Caco-2 (cell line): ENCODE data around the gene GRB14. TPM values are rescaled to one million over a fixed set of nuclear protein-coding genes. Genes with fewer than 3 reads are reported as not detected.

ENCODE experiments used
- BruUV-seq: library from RNA; stranded (reverse); fragments of 400-500 nt; replicated peaks from 2 replicates; lab custom pipeline; 2021; lab: Mats Ljungman, UMichigan
- CTCF ChIA-PET: fragments of 300-600 bp; sonication (Branson Sonifier 250); formaldehyde crosslinking; loops from one replicate; lab custom pipeline; 2022; ENCODE audit warnings: antibody characterized with exemption; lab: Charles Lee
- POLR2A ChIA-PET: fragments of 300-600 bp; sonication (Branson Sonifier 250); formaldehyde crosslinking; loops from one replicate; lab custom pipeline; 2022; ENCODE audit warnings: antibody characterized with exemption; lab: Charles Lee
- DNase-seq, 2 experiments: peaks; one replicate each; pipeline versions ENCODE4 v3.0.0 to v3.0.0-alpha.2; 2020 to 2022
- H3K27me3 ChIP-seq: replicated peaks from 2 replicates; pipeline ENCODE4 v1.6.0; 2011; ENCODE audit warnings: low read length; ENCODE audit not compliant: control insufficient read depth, insufficient read depth
- H3K36me3 ChIP-seq: 2 replicates; pipeline ENCODE4 v1.5.1; 2011; ENCODE audit warnings: low read length; ENCODE audit not compliant: control insufficient read depth, insufficient read depth
- H3K4me1 ChIP-seq: fragments of 250-450 bp; sonication (Bioruptor Pico); 2 replicates; pipeline ENCODE4 v1.5.1; 2020; ENCODE audit warnings: mild to moderate bottlenecking
- H3K4me3 ChIP-seq: 2 replicates; pipeline ENCODE4 v1.5.1; 2011; ENCODE audit warnings: low read depth, mild to moderate bottlenecking, control low read depth, low read length
- H3K9me3 ChIP-seq: fragments of 250-450 bp; sonication (Bioruptor Pico); 2 replicates; pipeline ENCODE4 v1.5.1; 2020; ENCODE audit warnings: mild to moderate bottlenecking, moderate library complexity
- H3K27ac Mint-ChIP-seq: one replicate; pipeline ENCODE4 v1.8.0; 2022; ENCODE audit warnings: mixed read lengths; ENCODE audit not compliant: unreplicated experiment
- H3K27me3 Mint-ChIP-seq: one replicate; pipeline ENCODE4 v1.8.0; 2022; ENCODE audit warnings: mixed read lengths; ENCODE audit not compliant: insufficient read depth, unreplicated experiment
- H3K36me3 Mint-ChIP-seq: one replicate; pipeline ENCODE4 v1.8.0; 2022; ENCODE audit warnings: mild to moderate bottlenecking, mixed read lengths; ENCODE audit not compliant: insufficient read depth, unreplicated experiment
- H3K4me1 Mint-ChIP-seq: one replicate; pipeline ENCODE4 v1.8.0; 2022; ENCODE audit warnings: low read depth, mixed read lengths; ENCODE audit not compliant: unreplicated experiment
- H3K4me3 Mint-ChIP-seq: one replicate; pipeline ENCODE4 v1.8.0; 2022; ENCODE audit warnings: mild to moderate bottlenecking, moderate library complexity, mixed read lengths; ENCODE audit not compliant: unreplicated experiment
- H3K9me3 Mint-ChIP-seq: one replicate; pipeline ENCODE4 v1.8.0; 2022; ENCODE audit warnings: mixed read lengths; ENCODE audit not compliant: unreplicated experiment
- intact Hi-C: fragments of 100-400 bp; cut with micrococcal nuclease; formaldehyde crosslinking; loops from one replicate; pipeline ENCODE4 v1.10.0; 2022; ENCODE audit not compliant: unreplicated experiment
- total RNA-seq: library from RNA; stranded (reverse); gene quantifications from 2 replicates; pipeline ENCODE4 v1.2.3, GENCODE V29; 2022
- TF ChIP-seq, protein P1 (sequence below), 2 experiments: fragments of 200-600 bp in 1 of 2; IDR thresholded peaks; 1 replicate in 1 of 2; 2 replicates in 1 of 2; pipeline versions ENCODE4 v1.5.1 to v1.8.0; 2011 to 2022; ENCODE audit warnings: antibody characterized with exemption in 1 of 2, control low read depth in 1 of 2, inconsistent platforms in 1 of 2, low read depth in 1 of 2, low read length in 1 of 2, mild to moderate bottlenecking in 1 of 2, moderate library complexity in 1 of 2; ENCODE audit not compliant: insufficient read depth in 1 of 2, severe bottlenecking in 1 of 2, unreplicated experiment in 1 of 2

GRB14 gene
- total RNA-seq, 1 experiment from 2014 or later: 12.7 TPM

DNA sequence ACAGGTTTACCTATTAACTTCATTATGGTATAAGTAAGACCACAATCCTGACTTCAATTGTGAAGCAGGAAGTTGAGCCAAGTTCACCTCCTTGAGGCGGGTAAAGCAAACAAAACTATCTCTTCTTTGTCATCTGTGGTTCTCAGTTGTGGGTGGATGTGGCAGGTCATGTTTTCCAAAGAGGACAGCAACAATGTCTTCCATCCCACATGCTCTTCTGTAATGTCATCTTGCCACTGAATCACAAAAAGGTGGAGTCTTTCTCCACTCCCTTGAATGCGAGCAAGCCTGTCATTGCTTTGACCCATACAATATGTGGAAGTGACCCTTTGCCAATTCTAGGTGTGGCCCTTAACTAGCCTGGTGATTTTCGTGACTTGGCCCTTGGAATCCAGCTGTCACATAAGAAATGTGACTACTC, 98.7 kb downstream of the GRB14 start:
- TF ChIP-seq, protein P1, sequence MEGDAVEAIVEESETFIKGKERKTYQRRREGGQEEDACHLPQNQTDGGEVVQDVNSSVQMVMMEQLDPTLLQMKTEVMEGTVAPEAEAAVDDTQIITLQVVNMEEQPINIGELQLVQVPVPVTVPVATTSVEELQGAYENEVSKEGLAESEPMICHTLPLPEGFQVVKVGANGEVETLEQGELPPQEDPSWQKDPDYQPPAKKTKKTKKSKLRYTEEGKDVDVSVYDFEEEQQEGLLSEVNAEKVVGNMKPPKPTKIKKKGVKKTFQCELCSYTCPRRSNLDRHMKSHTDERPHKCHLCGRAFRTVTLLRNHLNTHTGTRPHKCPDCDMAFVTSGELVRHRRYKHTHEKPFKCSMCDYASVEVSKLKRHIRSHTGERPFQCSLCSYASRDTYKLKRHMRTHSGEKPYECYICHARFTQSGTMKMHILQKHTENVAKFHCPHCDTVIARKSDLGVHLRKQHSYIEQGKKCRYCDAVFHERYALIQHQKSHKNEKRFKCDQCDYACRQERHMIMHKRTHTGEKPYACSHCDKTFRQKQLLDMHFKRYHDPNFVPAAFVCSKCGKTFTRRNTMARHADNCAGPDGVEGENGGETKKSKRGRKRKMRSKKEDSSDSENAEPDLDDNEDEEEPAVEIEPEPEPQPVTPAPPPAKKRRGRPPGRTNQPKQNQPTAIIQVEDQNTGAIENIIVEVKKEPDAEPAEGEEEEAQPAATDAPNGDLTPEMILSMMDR (IDR thresholded peaks at IDR 0.05; ENCODE audit: insufficient read depth in 1 of 2, low read depth in 1 of 2, low read length in 1 of 2, severe bottlenecking in 1 of 2, unreplicated experiment in 1 of 2): no peak
- H3K36me3 ChIP-seq: no peaks in the 10 kb centered on the region
- POLR2A ChIA-PET: no interaction called here
- H3K9me3 ChIP-seq: peaks cover 4% of the 10 kb centered on the region
- no TSS peak for BruUV-seq
- Mint-ChIP-seq H3K9me3 (peaks cover 29% of the 10 kb centered on the region), H3K27me3 (no peaks in the 10 kb centered on the region), H3K36me3 (peaks cover 11% of the 10 kb centered on the region), H3K4me3 (no peak overlapping the region), H3K27ac (no peak overlapping the region), H3K4me1 (no peaks in the 10 kb centered on the region)
- CTCF ChIA-PET: no interaction called here
- intact Hi-C loops: no loop called here
- peaks cover 7% of the 10 kb centered on the region for H3K4me1 ChIP-seq
- no peak for DNase-seq
- no peaks in the 10 kb centered on the region for H3K27me3 ChIP-seq
- H3K4me3 ChIP-seq: no peak overlapping the region

DNA sequence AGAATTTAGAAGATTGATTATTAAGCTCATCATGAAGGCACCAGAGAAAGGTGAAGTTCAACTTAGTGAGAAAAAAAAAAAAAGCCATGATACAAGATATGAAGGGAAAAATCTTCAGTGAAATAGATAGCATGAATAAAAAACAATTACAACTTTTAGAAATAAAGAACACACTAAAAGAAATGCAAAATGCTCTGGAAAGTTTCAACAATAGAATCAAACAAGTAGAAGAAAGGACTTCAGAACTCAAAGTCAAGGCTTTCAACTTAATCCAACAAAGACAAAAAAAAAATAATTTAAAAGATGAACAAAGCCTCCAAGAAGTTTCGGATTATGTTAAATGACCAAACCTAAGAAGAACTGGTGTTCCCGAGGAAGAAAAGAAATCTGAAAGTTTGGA, 105.5 kb downstream of the GRB14 start:
- no peak overlapping the region for H3K4me3 Mint-ChIP-seq
- TF ChIP-seq, protein P1 (IDR thresholded peaks at IDR 0.05; ENCODE audit: insufficient read depth in 1 of 2, low read depth in 1 of 2, low read length in 1 of 2, severe bottlenecking in 1 of 2, unreplicated experiment in 1 of 2): no peak
- no peaks in the 10 kb centered on the region; the same call in 1 of the 2 replicates for H3K36me3 ChIP-seq
- H3K4me1 ChIP-seq: peaks cover 25% of the 10 kb centered on the region
- no peaks in the 10 kb centered on the region for H3K27me3 ChIP-seq
- peaks cover 44% of the 10 kb centered on the region for H3K9me3 Mint-ChIP-seq
- H3K36me3 Mint-ChIP-seq: peaks cover 6% of the 10 kb centered on the region
- H3K4me3 ChIP-seq: no peak overlapping the region
- CTCF ChIA-PET: no interaction called here
- H3K27me3 Mint-ChIP-seq: no peaks in the 10 kb centered on the region
- DNase-seq: no peak
- peak overlapping the region; percentile 81 for H3K27ac Mint-ChIP-seq
- intact Hi-C loops: no loop called here
- peaks cover 9% of the 10 kb centered on the region for H3K9me3 ChIP-seq
- peaks cover 7% of the 10 kb centered on the region for H3K4me1 Mint-ChIP-seq
- POLR2A ChIA-PET: no interaction called here
- no TSS peak for BruUV-seq

DNA sequence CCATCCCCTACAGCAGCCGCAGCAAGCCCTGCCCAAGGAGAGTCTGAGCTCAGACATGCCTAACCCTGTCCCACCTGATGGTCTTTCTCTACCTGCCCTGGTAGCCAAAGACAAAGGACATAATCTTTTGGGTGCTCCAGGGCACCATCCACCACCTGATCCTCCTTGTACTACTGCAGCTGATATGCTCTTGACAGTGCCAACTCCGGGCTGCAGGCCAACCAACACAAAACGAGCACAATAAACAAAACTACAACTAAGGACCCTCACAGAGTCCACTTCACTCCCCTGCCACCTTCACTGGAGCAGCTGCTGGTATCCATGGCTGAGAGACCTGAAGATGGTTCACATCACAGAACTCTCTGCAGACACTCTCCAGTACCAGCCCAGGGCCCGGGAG, 106.3 kb downstream of the GRB14 start:
- H3K27me3 Mint-ChIP-seq: no peaks in the 10 kb centered on the region
- CTCF ChIA-PET: interaction anchor here (1.0 to 1.4 kb wide), 2 partner anchors 16 to 23 kb away, joined by 3 to 4 read pairs; no protein-coding TSS in a partner anchor
- H3K36me3 Mint-ChIP-seq: peaks cover 6% of the 10 kb centered on the region
- Histone ChIP-seq H3K27me3 (no peaks in the 10 kb centered on the region), H3K4me1 (peaks cover 19% of the 10 kb centered on the region), H3K9me3 (peaks cover 9% of the 10 kb centered on the region), H3K36me3 (no peaks in the 10 kb centered on the region; the same call in 1 of the 2 replicates), H3K4me3 (no peak overlapping the region)
- peak overlapping the region; percentile 23 for H3K4me3 Mint-ChIP-seq
- no TSS peak for BruUV-seq
- intact Hi-C loops: no loop called here
- no peak for DNase-seq
- POLR2A ChIA-PET: no interaction called here
- peak overlapping the region; percentile 81 for H3K27ac Mint-ChIP-seq
- H3K4me1 Mint-ChIP-seq: peaks cover 7% of the 10 kb centered on the region
- peaks cover 44% of the 10 kb centered on the region for H3K9me3 Mint-ChIP-seq
- TF ChIP-seq, protein P1 (IDR thresholded peaks at IDR 0.05; ENCODE audit: insufficient read depth in 1 of 2, low read depth in 1 of 2, low read length in 1 of 2, severe bottlenecking in 1 of 2, unreplicated experiment in 1 of 2): no peak
